HG03196 (cell line): ENCODE data around the gene DTWD2.
"Not testable (repeated sequence)": the region's sequence is repeated elsewhere in the genome, so short reads cannot be mapped to it uniquely, and the experiment has no call there.

Experiments used
- ATAC-seq: cut with Tn5 transposase; IDR thresholded peaks from one replicate; pipeline ENCODE4 v1.9.1; 2021; ENCODE audit not compliant: unreplicated experiment

Gene DTWD2

DNA sequence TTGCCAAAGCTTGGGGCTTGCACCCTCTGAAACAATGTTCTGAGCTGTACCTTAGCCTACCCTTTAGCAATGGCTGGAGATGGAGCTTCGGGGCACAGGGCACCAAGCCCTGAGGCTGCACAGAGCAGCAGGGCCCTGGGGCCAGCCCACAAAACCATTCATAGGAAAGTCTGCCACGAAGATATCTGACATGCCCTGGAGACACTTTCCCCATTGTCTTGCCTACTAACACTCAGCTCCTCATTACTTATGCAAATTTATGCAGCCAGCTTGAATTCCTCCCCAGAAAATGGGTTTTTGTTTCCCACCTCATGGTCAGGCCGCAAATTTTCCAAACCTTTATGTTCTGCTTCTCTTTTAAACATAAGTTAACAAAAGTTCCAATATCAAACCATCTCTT is 105.7 kb downstream of the DTWD2 start:
- ATAC-seq = no peak

DNA sequence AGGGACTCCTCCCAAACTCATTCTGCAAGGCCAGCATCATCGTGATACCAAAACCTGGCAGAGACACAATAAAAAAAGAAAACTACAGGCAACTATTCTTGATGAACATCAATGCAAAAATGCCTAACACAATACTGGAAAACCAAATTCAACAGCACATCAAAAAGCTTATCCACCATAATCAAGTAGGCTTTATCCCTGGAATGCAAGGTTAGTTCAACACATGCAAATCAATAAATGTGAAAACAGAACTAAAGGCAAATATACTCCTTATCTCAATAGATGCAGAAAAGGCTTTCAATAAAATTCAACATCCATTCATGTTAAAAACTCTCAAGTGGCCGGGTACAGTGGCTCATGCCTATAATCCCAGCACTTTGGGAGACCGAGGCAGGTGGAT is 111.5 kb downstream of the DTWD2 start:
- ATAC-seq = not testable (repeated sequence)

DNA sequence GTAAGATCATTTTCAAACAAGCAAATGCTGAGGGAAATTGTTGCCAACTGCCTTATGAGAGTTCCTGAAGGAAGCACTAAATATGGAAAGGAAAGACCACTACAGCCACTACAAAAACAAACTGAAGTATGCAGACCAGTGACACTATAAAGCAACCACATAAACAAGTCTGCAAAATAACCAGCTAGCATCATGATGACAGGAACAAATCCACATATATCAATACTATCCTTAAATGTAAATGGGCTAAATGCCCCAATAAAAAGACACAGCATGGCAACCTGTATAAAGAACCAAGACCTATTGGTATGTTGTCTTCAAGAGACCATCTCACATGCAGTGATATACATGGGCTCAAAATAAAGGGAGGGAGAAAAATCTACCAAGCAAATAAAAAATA is 113.2 kb downstream of the DTWD2 start:
- no peak for ATAC-seq

DNA sequence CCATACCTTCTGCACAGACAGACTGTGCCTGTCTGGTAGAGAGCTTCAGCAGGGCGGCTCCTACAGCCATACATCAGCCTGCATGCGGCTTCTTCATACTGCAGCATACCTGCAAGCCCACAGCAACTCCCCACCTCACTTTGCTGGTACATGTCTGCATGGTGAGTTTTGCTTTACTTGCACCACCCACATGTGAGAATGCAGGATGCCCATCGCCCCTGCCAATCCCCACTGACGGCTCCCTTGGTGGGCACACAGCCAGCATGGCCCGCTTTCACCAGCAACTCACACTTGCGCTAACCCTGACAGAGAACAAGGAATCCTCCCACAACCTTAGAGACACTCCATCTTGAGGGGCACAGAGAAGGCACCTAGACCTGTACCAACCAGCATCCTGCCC is 114.9 kb downstream of the DTWD2 start:
- no peak for ATAC-seq

DNA sequence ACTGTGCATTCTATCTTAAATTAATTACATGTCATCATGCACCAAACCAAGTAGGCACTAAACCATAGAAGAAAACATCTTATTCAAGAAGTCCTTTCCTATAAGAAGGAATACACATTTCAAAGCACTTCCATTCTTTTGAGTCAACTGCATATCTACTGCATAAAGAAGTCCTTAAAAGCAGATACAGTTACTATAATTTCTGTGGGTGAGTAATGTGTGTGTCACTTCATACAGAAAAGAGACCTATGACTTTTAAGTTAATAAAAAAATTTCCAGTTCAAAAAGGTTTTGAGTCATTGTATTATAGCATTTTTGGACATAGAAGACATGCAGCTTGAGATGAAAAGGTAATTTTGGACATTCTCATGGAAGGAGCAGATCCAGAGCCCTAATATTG is 125.0 kb downstream of the DTWD2 start:
- no peak for ATAC-seq

DNA sequence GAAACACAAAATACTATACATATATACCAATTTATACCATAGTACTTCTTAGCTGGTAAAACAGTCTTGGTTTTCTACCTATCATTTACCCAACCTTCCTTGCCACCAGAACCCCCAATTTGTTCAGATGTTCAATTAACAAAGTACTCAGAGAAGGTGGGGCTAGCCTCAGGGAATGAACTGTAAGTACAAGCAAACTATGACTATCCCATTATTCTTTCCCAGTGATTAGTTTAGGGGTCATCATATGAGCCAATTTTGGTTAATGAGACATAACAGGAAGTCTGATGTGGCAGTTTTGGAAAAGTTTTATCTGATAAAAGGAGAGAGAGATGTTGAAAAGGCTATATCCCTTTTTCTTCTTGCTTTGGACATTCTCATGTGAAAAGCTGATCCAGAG is 125.8 kb downstream of the DTWD2 start:
- ATAC-seq = no peak

DNA sequence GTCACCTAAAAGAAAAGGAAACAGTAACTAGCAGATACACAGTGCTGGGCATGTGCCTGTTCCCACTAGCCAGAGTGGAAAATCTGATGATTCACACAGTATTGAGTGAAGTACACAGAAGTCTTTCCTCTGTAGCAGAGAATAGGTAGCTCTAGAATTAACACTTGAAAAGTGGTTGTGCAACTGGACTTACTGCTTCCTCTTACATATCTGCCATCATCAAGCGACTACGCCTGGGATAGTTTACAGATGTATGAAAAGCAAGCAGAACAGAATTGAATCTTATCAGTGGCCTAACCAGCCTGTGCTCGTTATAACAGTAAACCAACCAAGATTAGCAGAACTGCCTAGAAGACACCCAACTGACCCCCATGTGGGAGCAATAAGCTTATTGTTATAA is 130.6 kb downstream of the DTWD2 start:
- ATAC-seq = no peak

DNA sequence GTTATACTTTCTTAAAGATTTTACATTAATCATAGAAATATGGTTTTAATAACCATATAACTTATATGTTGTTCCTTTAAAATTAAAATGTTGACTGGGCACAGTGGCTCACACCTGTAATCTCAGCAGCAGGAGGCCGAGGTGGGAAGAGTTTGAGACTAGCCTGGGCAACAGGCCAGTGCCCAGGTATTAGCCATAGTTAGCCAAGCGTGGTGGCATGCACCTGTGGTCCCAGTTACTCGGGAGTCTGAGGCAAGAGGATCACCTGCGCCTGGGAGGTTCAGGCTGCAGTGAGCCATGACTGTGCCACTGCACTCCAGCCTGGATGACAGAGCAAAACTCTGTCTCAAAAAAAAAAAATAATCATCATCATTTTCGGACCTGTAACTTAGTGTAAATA is 133.5 kb downstream of the DTWD2 start:
- no peak for ATAC-seq

DNA sequence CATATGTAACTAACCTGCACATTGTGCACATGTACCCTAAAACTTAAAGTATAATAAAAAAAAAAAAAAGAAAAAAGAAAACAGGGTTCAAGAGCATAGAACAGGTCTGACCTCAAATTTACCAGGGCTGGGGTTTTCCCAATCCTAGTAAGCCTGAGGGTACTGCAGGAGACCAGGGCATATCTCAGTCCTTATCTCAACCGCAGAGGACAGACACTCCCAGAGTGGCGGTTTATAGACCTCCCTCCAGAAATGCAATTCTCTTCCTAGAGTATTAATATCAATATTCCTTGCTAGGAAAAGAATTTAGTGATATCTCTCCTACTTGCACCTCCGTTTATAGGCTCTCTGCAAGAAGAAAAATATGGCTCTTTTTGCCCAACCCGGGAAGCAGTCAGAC is 136.6 kb downstream of the DTWD2 start:
- ATAC-seq = not testable (repeated sequence)

DNA sequence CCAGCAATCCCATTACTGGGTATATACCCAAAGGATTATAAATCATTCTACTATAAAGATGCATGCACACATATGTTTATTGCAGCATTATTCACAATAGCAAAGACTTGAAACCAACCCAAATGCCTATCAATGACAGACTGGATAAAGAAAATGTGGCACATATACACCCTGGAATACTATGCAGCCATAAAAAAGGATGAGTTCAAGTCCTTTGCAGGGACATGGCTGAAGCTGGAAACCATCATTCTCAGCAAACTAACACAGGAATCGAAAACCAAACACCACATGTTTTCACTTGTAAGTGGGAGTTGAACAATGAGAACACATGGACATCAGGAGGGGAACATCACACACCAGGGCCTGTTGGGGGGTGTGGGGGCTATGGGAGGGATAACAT is 138.8 kb downstream of the DTWD2 start:
- ATAC-seq = not testable (repeated sequence)

DNA sequence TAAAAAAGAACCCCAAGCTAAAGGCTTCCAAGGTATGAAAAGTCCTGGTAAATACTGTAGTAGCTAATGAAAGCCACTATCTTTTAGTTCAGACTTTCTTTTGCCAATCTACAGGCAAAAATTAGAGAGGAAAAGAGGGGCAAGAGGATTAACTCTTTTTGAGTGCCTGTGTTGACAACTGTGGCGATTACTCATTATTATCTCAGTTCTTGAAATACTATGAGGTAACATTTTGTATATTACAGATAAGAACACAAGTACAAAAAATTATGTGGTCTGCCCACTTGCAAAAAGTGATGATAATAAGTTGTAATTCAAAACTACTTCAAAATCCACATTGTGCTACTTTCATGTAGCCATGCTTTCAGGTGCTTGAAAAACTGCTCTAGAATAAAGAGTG is 144.0 kb downstream of the DTWD2 start:
- no peak for ATAC-seq

DNA sequence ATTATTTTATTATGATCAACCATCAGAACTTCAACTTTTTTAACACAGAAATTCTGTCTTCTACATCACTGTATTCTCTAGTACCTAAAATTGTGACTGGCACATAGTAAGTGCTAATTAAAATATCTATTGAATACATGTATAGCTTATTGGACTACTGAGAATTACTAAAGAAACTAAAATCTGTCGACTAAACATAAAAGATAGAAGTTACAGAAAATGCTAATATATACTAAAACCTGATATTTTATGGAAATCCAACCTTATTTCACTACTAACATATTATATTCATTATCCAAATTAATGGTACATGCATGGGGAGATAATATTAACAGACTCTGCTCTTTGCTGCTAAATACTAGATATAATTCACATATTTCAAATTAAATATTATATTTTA is 153.6 kb downstream of the DTWD2 start:
- ATAC-seq = no peak

DNA sequence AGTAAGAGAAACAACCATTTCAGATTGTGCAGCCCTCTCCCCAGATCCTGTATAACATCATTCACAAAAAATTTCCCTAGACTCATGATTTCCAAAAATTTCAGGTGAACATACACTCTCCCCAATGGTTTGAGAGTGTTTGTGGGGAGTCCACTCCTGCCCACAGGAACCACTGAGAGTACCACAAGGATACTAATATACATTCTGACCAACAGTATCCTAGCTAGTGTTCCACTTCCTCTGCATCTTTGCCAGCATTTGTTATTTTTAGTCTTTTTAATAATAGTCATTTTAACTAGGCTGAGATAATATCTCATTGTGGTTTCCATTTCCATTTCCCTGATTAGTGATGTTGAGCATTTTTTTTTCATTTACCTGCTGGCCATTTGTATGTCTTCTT is 155.4 kb downstream of the DTWD2 start:
- no peak for ATAC-seq

DNA sequence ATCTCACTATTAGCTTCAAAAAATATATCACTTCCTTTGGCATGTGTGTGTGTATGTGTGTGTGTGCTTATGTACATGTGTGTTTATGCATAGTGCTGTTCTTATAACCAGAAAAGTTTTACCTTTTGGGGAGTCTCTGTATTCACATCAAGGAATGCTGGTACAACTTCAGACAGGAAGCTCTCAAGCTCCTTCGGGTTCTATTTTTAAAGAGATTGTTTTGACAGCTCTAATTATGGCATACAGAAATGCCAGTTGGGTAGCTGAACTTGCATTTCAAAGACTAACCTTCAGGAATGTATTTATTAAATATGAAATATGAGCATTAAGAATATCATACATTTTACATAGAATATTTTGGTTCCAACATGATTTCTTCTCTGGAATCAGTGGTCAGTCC is 163.1 kb downstream of the DTWD2 start:
- ATAC-seq = no peak

DNA sequence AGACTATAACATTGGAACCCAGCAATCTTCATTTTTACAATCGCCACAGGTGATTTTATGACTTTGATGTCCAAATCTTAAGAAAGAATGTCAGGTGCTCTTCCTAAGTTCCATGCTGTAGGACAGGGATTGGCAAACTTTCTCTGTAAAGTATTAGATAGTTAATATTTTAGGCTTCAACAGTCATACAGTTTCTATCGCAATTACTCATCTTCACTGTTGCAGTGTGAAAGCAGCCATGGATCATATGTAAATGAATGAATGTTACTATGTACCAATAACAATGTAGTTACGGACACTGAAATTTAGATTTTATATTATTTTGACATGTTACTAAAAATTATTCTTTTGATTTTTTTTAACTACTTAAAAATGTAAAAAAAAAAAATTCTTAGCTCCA is 169.7 kb downstream of the DTWD2 start:
- ATAC-seq = no peak

DNA sequence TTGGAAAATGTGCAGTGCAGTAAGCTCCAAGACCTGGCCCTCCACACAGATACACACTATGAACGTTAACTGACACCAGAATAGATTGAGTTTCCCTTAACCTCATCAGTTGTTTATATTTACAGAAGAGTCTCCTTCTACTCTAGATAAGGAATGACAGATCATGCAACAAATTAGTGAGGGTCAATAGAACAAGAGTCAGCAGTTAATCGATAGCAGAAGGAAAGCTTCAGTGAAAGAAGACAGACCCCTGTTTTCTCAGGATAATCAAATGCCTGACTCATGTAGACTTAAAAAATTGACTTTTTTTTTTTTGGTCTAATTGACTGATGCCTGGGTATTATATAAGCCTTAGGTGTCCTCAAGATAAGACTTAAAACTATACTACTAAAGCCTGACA is 179.9 kb downstream of the DTWD2 start:
- ATAC-seq = no peak

DNA sequence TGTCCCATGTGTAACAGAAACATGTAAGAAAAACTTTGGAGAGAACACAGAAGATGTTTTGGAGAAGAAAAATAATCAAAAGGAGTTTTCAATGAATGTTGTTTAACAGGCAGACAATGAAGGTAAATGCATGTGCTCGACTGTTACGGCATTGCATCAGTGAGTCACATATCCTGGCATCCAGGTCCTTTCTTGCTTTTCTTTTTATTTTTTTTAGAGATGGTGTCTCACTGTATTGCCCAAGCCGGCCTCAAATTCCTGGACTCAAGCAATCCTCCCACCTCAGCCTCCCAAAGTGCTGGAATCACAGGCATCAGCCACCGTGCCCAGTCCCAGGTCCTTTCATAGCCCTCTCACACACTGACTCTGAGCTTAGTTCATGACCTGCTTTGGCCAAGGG is 181.8 kb downstream of the DTWD2 start:
- ATAC-seq = no peak

DNA sequence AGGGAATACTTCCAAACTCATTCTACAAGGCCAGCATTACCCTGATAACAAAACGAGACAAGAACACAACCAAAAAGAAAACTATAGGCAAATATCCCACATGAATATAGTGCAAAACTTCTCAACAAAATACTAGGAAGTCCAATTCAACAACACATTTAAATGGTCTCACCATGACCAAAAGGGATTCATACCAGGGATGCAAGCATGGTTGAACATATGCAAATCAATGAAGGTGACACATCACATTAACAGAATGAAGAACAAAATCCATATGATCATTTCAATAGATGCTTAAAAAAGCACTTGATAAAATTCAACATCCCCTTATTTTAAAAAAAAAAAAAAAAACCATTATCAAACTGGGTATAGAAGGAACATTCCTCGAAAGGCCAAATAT is 186.0 kb downstream of the DTWD2 start:
- no peak for ATAC-seq

DNA sequence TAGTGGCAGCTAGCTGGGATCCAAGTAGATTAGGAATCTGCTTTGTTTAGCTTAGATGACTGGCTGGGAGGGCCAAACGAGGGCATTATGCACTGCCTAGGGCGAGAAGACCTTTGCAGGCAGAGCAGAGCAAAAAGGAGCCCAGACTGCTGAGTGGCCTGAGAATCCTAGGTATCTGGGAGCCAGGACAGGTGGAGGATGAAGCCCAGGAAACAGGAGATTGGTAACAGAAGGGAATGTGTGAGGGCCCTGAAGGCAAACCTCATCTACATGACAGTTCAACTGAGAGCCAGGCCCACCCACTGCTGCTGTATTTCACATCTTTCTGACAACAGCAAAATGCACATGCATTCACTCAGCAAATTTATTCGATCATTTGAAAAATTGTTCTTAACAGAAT is 192.3 kb downstream of the DTWD2 start:
- no peak for ATAC-seq

DNA sequence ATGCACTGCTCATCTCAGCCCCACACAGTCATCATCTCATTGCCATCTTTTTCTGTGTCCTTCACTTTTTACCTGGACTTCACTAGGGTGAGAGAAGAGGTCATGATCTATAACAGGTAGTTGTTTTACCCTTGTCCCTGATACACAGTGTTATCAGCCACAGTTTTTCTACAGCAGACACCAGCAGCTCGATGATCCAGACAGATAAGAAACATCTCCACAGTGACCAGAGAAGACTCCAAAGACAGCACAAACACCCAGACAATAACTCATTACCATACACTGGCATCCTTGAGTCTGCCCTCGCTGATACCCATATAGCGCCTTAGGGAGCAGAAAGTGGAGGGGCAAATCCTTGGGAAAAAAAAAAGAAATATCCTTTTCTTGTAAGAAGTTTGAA is 194.1 kb downstream of the DTWD2 start:
- no peak for ATAC-seq

DNA sequence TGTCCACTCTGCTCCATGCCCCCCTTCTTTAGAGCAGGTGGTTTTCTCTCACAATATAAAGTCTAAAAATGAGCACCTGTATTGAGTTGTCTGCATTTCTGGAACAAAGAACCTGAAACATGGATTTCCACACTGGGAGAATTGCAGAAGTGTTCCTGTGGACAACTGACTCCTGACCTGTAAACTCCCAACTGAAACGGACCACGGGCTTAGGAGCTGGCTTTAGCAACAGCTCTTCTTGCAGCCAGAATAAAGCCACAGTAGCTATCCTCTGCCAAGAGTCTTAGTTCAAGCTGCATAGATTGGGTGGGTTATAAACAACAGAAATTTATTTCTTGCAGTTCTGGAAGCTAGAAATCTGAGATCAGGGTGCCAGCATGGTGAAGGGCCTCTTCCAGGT is 194.7 kb downstream of the DTWD2 start:
- no peak for ATAC-seq

DNA sequence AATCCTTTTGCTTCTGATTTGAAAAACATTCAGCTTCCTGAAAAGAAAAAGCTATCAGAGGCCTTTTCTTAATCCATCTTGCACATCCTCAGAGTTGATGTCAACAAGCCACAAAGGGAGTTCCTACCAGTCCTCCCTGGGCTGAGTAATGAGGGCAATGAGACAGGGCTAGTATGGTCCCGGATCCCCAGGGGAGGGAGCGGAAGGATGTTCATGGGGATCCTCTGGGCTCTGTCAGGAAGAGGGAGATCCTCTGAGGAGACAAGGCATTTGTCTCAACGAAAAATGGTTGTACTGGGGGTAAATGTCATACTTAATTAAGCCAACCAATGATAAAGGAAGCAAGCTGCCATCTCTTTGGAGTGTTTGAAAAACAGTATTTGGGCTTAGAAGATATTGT is 195.3 kb downstream of the DTWD2 start:
- ATAC-seq = no peak

DNA sequence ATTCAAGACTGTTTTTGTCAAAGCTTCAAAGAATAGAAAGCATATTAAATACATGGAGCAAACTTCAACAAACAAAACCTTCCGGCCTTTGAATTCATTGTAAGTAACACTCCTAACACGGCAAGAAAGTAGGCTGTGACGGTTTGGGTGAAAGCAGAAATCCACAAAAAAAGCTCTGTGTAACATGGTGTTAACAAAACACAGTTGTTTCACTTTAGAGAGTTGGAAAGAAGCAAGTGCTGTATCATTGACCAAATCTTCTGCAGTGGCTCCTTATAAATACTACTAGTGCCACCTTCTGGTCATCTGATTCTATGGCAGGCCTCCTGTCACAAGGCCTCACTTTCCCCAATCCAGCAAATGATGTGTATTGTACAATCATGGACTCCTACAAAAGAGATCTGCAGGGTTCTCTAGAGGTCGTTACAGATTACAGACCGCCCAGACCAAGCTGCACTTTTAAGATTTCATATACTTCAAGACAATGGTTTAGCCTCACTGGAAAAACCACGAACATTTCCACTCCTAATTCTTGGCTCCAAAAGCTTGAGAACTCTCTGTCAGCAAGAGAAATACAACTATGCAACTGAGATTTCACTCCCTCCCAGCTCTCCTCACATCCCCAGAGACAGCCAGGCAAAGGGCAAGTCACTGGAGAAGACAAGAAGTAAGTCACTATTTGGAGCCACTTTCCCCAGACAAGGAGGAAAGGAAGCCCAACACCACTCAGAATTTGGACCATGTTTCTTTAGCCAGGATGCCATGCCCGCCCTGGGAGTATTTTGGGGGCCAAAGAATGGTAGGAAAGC is 196.2 kb downstream of the DTWD2 start:
- ATAC-seq = peak; percentile 95
